Measurements from ENCODE around the gene SAA1.

The SAA1 gene

GRCh38 chr11:18309691-18310090, 43.6 kb downstream of the SAA1 start:
- Histone ChIP-seq H3K4me1 (peaks cover 18% of the 10 kb centered on the region), H3K9me3 (no peaks in the 10 kb centered on the region), H3K27me3 (ENCODE audit: low read depth) (no peaks in the 10 kb centered on the region), H3K4me3 (no peak overlapping the region), H3K36me3 (replicated peaks) (peaks cover 42% of the 10 kb centered on the region)
- no peak for DNase-seq (ENCODE audit: low spot score in 2 of 2)
- in situ Hi-C loops (cut with MboI; ENCODE audit: low sequenced_read_pairs), result no loop called here

- no peak for DNase-seq (ENCODE audit: low spot score in 2 of 2)
- in situ Hi-C loops (cut with MboI; ENCODE audit: low sequenced_read_pairs), result no loop called here
- H3K4me1 ChIP-seq, result peaks cover 18% of the 10 kb centered on the region
Measured at GRCh38 chr11:18310800-18311340, 44.8 kb downstream of the SAA1 start.

GRCh38 chr11:18312012-18312411, 45.9 kb downstream of the SAA1 start:
- in situ Hi-C loops (cut with MboI; ENCODE audit: low sequenced_read_pairs), result no loop called here
- H3K36me3 ChIP-seq (replicated peaks), result peaks cover 33% of the 10 kb centered on the region
- no peaks in the 10 kb centered on the region for H3K9me3 ChIP-seq
- no peak for DNase-seq (ENCODE audit: low spot score in 2 of 2)
- no peak overlapping the region for H3K4me3 ChIP-seq
- H3K27me3 ChIP-seq (ENCODE audit: low read depth), result no peaks in the 10 kb centered on the region
- peaks cover 18% of the 10 kb centered on the region for H3K4me1 ChIP-seq

More at GRCh38 chr11:18310800-18311340, 44.8 kb downstream of the SAA1 start:
- peaks cover 38% of the 10 kb centered on the region for H3K36me3 ChIP-seq (replicated peaks)
- H3K4me3 ChIP-seq, result no peak overlapping the region
- no peaks in the 10 kb centered on the region for H3K9me3 ChIP-seq
- H3K27me3 ChIP-seq (ENCODE audit: low read depth), result no peaks in the 10 kb centered on the region

- H3K4me1 ChIP-seq, result peaks cover 18% of the 10 kb centered on the region
- peaks cover 32% of the 10 kb centered on the region for H3K36me3 ChIP-seq (replicated peaks)
- no peaks in the 10 kb centered on the region for H3K9me3 ChIP-seq
- DNase-seq (ENCODE audit: low spot score in 2 of 2), result peak; percentile 33 to 43
- no peaks in the 10 kb centered on the region for H3K27me3 ChIP-seq (ENCODE audit: low read depth)
- H3K4me3 ChIP-seq, result no peak overlapping the region
- in situ Hi-C loops (cut with MboI; ENCODE audit: low sequenced_read_pairs), result no loop called here
Measured at GRCh38 chr11:18312663-18313420, 46.8 kb downstream of the SAA1 start.

DNA sequence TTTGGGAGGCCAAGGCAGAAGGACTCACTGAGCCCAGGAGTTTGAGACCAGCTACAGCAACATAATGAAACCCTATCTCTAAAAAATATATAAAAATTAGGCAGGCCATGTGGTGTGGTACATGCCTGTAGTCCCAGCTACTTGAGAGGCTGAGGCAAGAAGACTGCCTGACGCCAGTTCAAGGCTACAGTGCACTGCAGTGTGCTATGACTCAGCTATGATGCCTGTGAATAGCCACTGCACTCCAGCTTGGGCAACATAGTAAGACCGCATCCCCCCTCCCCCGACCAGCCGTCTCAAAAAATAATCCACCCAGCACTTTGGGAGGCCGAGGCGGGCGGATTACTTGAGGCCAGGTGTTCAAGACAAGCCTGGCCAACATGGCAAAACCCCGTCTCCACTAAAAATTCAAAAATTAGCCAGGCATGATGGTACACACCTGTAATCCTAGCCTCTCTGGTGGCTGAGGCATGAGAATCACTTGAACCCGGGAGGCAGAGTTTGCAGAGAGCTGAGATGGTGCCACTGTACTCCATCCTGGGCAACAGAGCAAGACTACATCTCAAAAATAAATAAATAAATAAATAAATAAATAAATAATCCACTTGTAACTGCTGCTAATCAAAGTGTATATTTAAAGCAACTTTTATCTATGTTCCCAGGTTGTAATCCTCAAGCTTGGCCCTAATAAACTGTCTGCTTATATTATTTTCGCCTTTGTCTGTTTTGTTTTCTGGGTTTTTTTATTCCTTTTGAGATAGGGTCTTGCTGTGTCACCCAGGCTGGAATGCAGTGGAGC, 48.1 kb downstream of the SAA1 start:
- Histone ChIP-seq H3K4me3 (no peak overlapping the region), H3K36me3 (replicated peaks) (peaks cover 19% of the 10 kb centered on the region), H3K9me3 (no peaks in the 10 kb centered on the region), H3K27me3 (ENCODE audit: low read depth) (no peaks in the 10 kb centered on the region), H3K4me1 (peaks cover 26% of the 10 kb centered on the region)
- peak in 1 of 2 experiments; percentile 24 for DNase-seq (ENCODE audit: low spot score in 2 of 2)
- in situ Hi-C loops (cut with MboI; ENCODE audit: low sequenced_read_pairs), result no loop called here

GRCh38 chr11:18314784-18315523, 48.9 kb downstream of the SAA1 start:
- peaks cover 34% of the 10 kb centered on the region for H3K4me1 ChIP-seq
- peaks cover 15% of the 10 kb centered on the region for H3K36me3 ChIP-seq (replicated peaks)
- H3K27me3 ChIP-seq (ENCODE audit: low read depth), result no peaks in the 10 kb centered on the region
- no peak overlapping the region for H3K4me3 ChIP-seq
- H3K9me3 ChIP-seq, result no peaks in the 10 kb centered on the region
- in situ Hi-C loops (cut with MboI; ENCODE audit: low sequenced_read_pairs), result no loop called here
- DNase-seq (ENCODE audit: low spot score in 2 of 2), result no peak

DNA sequence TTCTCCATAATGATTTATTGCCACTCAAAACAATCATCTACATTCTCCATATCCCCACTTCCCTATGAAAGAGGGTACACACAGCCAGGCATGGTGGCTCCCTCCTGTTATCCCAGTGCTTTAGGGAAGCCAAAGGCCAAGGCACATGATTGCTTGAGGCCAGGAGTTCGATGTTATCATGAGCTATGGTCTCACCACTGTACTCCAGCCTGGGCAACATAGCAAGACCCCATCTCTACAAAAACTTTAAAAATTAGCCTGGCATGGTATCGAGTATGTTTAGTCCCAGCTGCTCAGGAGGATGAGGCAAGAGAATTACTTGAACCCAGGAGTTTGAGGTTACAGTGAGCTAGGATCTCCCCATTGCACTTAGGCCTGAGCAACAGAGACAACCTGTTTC, 49.8 kb downstream of the SAA1 start:
- no peak overlapping the region for H3K4me3 ChIP-seq
- no peak for DNase-seq (ENCODE audit: low spot score in 2 of 2)
- H3K4me1 ChIP-seq, result peaks cover 43% of the 10 kb centered on the region
- no peaks in the 10 kb centered on the region for H3K9me3 ChIP-seq
- in situ Hi-C loops (cut with MboI; ENCODE audit: low sequenced_read_pairs), result no loop called here
- peaks cover 5% of the 10 kb centered on the region; the same call in 1 of the 2 replicates for H3K36me3 ChIP-seq (replicated peaks)
- no peaks in the 10 kb centered on the region for H3K27me3 ChIP-seq (ENCODE audit: low read depth)

- 0 out of 2 replicates have a peak, but pooled peaks cover 3% of the 10 kb centered on the region for H3K36me3 ChIP-seq (replicated peaks)
- in situ Hi-C loops (cut with MboI; ENCODE audit: low sequenced_read_pairs), result no loop called here
- no peaks in the 10 kb centered on the region for H3K27me3 ChIP-seq (ENCODE audit: low read depth)
- H3K4me3 ChIP-seq, result no peak overlapping the region
- no peak for DNase-seq (ENCODE audit: low spot score in 2 of 2)
- no peaks in the 10 kb centered on the region for H3K9me3 ChIP-seq
- H3K4me1 ChIP-seq, result peaks cover 41% of the 10 kb centered on the region
Measured at GRCh38 chr11:18317551-18317950, 51.5 kb downstream of the SAA1 start.
